GM23338 (cell line): ENCODE measurements around the gene GOLGA7B.

Experiments used
- CREB1 ChIP-seq: fragments of 250-450 bp; sonication (Bioruptor Pico); IDR thresholded peaks from 2 replicates; pipeline ENCODE4 v1.5.0; 2020; ENCODE audit warnings: low read depth, mild to moderate bottlenecking, moderate library complexity
- EZH2 ChIP-seq: fragments of 200-600 bp; sonication (generic); IDR thresholded peaks from one replicate; pipeline ENCODE4 v1.8.0; 2017; ENCODE audit warnings: antibody characterized with exemption, mild to moderate bottlenecking, low read depth; ENCODE audit not compliant: unreplicated experiment
- POLR2AphosphoS5 ChIP-seq: IDR thresholded peaks from 2 replicates; pipeline ENCODE4 v1.6.1; 2016; ENCODE audit warnings: antibody characterized with exemption, low read depth
- ZNF331 ChIP-seq: fragments of 250-450 bp; sonication (Bioruptor Pico); IDR thresholded peaks from 2 replicates; pipeline ENCODE4 v1.5.0; 2020; ENCODE audit warnings: low read depth, mild to moderate bottlenecking, moderate library complexity
- TF ChIP-seq, protein P1 (sequence below), 2 experiments: fragments of 200-600 bp in 1 of 2; sonication (generic) in 1 of 2; conservative IDR thresholded peaks; 2 replicates each; pipeline versions ENCODE4 v1.5.1 to v1.6.1; 2016 to 2017; ENCODE audit warnings: antibody characterized with exemption in 2 of 2, low read depth in 2 of 2, mild to moderate bottlenecking in 2 of 2, moderate library complexity in 1 of 2
- TF ChIP-seq, protein P2 (sequence below): IDR thresholded peaks from one replicate; pipeline ENCODE4 v1.6.1; 2018; ENCODE audit warnings: antibody characterized with exemption; ENCODE audit not compliant: unreplicated experiment

DNA sequence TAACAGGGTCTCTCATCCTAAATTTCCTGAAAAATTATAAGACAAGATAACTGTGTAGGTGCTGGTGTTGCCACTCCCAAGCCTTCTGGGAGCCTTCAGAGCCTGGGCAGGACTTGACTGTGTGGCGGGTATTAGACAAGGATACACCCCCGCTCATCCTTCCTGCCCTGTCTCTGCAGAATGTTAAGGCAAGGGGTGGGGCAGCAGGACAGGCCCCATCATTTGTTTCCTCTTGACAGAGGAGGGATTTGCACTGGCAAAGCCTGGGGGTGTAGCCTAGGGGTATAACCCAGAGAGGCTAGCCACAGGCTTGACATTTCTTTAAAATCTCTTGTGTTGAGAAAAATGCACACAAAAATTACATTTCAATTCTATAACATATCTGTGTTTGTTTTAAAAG is 63.5 kb downstream of the GOLGA7B start:
- TF ChIP-seq, protein P1, sequence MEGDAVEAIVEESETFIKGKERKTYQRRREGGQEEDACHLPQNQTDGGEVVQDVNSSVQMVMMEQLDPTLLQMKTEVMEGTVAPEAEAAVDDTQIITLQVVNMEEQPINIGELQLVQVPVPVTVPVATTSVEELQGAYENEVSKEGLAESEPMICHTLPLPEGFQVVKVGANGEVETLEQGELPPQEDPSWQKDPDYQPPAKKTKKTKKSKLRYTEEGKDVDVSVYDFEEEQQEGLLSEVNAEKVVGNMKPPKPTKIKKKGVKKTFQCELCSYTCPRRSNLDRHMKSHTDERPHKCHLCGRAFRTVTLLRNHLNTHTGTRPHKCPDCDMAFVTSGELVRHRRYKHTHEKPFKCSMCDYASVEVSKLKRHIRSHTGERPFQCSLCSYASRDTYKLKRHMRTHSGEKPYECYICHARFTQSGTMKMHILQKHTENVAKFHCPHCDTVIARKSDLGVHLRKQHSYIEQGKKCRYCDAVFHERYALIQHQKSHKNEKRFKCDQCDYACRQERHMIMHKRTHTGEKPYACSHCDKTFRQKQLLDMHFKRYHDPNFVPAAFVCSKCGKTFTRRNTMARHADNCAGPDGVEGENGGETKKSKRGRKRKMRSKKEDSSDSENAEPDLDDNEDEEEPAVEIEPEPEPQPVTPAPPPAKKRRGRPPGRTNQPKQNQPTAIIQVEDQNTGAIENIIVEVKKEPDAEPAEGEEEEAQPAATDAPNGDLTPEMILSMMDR (conservative IDR thresholded peaks at IDR 0.05; ENCODE audit: low read depth in 2 of 2): no peak
- TF ChIP-seq CREB1 (CRISPR knock-in tag) (no peak), POLR2AphosphoS5 (no peak), EZH2 (no peak), ZNF331 (CRISPR knock-in tag) (no peak)
- TF ChIP-seq, protein P2, sequence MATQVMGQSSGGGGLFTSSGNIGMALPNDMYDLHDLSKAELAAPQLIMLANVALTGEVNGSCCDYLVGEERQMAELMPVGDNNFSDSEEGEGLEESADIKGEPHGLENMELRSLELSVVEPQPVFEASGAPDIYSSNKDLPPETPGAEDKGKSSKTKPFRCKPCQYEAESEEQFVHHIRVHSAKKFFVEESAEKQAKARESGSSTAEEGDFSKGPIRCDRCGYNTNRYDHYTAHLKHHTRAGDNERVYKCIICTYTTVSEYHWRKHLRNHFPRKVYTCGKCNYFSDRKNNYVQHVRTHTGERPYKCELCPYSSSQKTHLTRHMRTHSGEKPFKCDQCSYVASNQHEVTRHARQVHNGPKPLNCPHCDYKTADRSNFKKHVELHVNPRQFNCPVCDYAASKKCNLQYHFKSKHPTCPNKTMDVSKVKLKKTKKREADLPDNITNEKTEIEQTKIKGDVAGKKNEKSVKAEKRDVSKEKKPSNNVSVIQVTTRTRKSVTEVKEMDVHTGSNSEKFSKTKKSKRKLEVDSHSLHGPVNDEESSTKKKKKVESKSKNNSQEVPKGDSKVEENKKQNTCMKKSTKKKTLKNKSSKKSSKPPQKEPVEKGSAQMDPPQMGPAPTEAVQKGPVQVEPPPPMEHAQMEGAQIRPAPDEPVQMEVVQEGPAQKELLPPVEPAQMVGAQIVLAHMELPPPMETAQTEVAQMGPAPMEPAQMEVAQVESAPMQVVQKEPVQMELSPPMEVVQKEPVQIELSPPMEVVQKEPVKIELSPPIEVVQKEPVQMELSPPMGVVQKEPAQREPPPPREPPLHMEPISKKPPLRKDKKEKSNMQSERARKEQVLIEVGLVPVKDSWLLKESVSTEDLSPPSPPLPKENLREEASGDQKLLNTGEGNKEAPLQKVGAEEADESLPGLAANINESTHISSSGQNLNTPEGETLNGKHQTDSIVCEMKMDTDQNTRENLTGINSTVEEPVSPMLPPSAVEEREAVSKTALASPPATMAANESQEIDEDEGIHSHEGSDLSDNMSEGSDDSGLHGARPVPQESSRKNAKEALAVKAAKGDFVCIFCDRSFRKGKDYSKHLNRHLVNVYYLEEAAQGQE: no peak
